Measurements from ENCODE around the gene SLC35F3. TPM values are rescaled to one million over a fixed set of nuclear protein-coding genes. Genes with fewer than 3 reads are reported as not detected.

Gene SLC35F3
- total and polyA plus RNA-seq, 2 experiments from 2014 or later, result 1.0 to 3.2 TPM

DNA sequence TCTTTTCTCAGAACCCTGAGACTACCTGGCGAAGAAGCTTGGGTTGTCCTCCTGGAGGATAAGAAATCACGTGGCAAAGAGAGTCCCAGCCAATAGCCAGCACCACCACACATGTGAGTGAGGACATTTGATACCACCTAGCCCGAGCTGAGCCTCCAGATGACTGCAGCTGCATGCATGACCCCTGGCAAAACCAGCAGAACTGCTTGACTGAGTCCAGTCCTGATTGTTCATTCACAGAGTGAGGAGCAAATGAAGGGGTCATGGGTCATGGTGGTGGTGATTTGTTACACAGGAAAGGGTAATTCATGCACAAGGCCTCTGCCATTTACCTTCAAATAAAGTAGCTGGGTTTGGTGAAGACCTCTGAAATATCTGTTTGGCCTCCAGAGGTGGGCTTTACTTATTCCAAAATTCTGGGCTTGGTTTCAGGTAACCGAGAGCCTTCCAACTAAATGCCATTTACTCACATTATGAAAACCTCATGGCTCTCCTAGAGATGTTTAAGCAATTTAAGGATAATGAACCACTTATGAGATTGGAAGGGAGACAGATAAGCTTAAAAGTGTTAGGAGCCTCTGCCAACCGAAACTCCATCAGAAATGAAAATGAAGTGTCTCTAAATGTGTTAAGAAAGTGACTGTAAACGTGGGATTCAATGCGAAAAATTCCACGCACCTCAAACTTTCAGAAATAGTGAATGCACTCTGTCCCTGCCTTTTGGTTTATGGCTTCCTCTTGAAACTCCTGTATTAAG, 163.3 kb downstream of the SLC35F3 start:
- Mint-ChIP-seq H3K27me3 (ENCODE audit: insufficient read depth, low read depth, poor library complexity) (peaks cover 6% of the 10 kb centered on the region), H3K9me3 (no peaks in the 10 kb centered on the region; the same call in 2 of the 3 replicates), H3K4me1 (no peaks in the 10 kb centered on the region; the same call in 2 of the 3 replicates), H3K36me3 (ENCODE audit: low read depth) (no peaks in the 10 kb centered on the region), H3K4me3 (no peak overlapping the region), H3K27ac (no peak overlapping the region)
- ATAC-seq (no peak), DNase-seq (ENCODE audit: low spot score) (no peak)
- H2AFZ ChIP-seq, result peak overlapping the region; percentile 10; the same call in 1 of the 2 replicates
- H4K20me1 ChIP-seq (replicated peaks; ENCODE audit: insufficient read depth), result no peaks in the 10 kb centered on the region
- H3K36me3 ChIP-seq (ENCODE audit: insufficient read depth), result no peaks in the 10 kb centered on the region
- H3K4me2 ChIP-seq, result no peak overlapping the region
- H3K4me3 ChIP-seq, result no peak overlapping the region
- H3K4me1 ChIP-seq (ENCODE audit: insufficient read depth), result no peaks in the 10 kb centered on the region
- H3K79me2 ChIP-seq (replicated peaks; ENCODE audit: insufficient read depth), result no peaks in the 10 kb centered on the region
- no peak overlapping the region for H3K27ac ChIP-seq (ENCODE audit: low read depth)
- H3K9me2 ChIP-seq (ENCODE audit: insufficient read depth), result no peaks in the 10 kb centered on the region
- H3K27me3 ChIP-seq (ENCODE audit: insufficient read depth), result no peaks in the 10 kb centered on the region
- no peaks in the 10 kb centered on the region for H3F3A ChIP-seq (replicated peaks; ENCODE audit: low read depth)
- TF ChIP-seq ZNF331 (CRISPR knock-in tag; IDR thresholded peaks at IDR 0.05; ENCODE audit: low read depth) (no peak), STAT1 (IDR thresholded peaks at IDR 0.05; ENCODE audit: unreplicated experiment) (no peak), POLR2AphosphoS5 (IDR thresholded peaks at IDR 0.05; ENCODE audit: low read depth) (no peak), ZNF114 (CRISPR knock-in tag; IDR thresholded peaks at IDR 0.05) (no peak)
- TF ChIP-seq, protein P1, sequence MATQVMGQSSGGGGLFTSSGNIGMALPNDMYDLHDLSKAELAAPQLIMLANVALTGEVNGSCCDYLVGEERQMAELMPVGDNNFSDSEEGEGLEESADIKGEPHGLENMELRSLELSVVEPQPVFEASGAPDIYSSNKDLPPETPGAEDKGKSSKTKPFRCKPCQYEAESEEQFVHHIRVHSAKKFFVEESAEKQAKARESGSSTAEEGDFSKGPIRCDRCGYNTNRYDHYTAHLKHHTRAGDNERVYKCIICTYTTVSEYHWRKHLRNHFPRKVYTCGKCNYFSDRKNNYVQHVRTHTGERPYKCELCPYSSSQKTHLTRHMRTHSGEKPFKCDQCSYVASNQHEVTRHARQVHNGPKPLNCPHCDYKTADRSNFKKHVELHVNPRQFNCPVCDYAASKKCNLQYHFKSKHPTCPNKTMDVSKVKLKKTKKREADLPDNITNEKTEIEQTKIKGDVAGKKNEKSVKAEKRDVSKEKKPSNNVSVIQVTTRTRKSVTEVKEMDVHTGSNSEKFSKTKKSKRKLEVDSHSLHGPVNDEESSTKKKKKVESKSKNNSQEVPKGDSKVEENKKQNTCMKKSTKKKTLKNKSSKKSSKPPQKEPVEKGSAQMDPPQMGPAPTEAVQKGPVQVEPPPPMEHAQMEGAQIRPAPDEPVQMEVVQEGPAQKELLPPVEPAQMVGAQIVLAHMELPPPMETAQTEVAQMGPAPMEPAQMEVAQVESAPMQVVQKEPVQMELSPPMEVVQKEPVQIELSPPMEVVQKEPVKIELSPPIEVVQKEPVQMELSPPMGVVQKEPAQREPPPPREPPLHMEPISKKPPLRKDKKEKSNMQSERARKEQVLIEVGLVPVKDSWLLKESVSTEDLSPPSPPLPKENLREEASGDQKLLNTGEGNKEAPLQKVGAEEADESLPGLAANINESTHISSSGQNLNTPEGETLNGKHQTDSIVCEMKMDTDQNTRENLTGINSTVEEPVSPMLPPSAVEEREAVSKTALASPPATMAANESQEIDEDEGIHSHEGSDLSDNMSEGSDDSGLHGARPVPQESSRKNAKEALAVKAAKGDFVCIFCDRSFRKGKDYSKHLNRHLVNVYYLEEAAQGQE (IDR thresholded peaks at IDR 0.05; ENCODE audit: unreplicated experiment), result no peak
- TF ChIP-seq, protein P2, sequence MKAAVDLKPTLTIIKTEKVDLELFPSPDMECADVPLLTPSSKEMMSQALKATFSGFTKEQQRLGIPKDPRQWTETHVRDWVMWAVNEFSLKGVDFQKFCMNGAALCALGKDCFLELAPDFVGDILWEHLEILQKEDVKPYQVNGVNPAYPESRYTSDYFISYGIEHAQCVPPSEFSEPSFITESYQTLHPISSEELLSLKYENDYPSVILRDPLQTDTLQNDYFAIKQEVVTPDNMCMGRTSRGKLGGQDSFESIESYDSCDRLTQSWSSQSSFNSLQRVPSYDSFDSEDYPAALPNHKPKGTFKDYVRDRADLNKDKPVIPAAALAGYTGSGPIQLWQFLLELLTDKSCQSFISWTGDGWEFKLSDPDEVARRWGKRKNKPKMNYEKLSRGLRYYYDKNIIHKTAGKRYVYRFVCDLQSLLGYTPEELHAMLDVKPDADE (IDR thresholded peaks at IDR 0.05), result no peak
- TF ChIP-seq, protein P3, sequence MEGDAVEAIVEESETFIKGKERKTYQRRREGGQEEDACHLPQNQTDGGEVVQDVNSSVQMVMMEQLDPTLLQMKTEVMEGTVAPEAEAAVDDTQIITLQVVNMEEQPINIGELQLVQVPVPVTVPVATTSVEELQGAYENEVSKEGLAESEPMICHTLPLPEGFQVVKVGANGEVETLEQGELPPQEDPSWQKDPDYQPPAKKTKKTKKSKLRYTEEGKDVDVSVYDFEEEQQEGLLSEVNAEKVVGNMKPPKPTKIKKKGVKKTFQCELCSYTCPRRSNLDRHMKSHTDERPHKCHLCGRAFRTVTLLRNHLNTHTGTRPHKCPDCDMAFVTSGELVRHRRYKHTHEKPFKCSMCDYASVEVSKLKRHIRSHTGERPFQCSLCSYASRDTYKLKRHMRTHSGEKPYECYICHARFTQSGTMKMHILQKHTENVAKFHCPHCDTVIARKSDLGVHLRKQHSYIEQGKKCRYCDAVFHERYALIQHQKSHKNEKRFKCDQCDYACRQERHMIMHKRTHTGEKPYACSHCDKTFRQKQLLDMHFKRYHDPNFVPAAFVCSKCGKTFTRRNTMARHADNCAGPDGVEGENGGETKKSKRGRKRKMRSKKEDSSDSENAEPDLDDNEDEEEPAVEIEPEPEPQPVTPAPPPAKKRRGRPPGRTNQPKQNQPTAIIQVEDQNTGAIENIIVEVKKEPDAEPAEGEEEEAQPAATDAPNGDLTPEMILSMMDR (conservative IDR thresholded peaks at IDR 0.05; ENCODE audit: low read depth in 2 of 2), result no peak

DNA sequence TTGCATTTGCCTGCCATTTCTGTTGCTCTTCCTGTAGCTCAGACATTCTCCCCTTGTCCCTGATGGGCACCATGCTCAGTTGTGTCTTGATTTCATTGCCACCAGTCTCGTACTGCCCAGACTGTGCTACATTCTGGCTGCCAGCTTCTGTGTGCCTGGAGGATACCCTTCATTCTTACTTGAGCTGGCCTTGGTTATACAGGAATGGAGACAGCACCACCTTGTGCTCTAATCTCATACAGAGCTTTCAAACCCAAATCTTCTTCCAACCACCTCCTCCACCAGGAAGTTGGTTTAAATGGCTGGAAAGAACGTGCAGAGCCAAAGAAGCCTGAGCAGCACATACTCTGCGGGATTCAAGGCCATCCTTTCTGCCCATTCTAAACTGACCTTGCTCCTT, 165.3 kb downstream of the SLC35F3 start:
- no peak overlapping the region for H3K4me3 ChIP-seq
- H3K9me2 ChIP-seq (ENCODE audit: insufficient read depth), result no peaks in the 10 kb centered on the region
- peaks cover 6% of the 10 kb centered on the region; the same call in 1 of the 2 replicates for H3K4me1 ChIP-seq (ENCODE audit: insufficient read depth)
- Mint-ChIP-seq H3K36me3 (ENCODE audit: low read depth) (no peaks in the 10 kb centered on the region), H3K27ac (no peak overlapping the region), H3K4me3 (no peak overlapping the region), H3K27me3 (ENCODE audit: insufficient read depth, low read depth, poor library complexity) (peaks cover 11% of the 10 kb centered on the region), H3K9me3 (no peaks in the 10 kb centered on the region; the same call in 2 of the 3 replicates), H3K4me1 (peaks cover 10% of the 10 kb centered on the region)
- H3F3A ChIP-seq (replicated peaks; ENCODE audit: low read depth), result no peaks in the 10 kb centered on the region
- peak; percentile 52 for ATAC-seq
- no peak overlapping the region for H3K4me2 ChIP-seq
- TF ChIP-seq JUNB (IDR thresholded peaks at IDR 0.05; ENCODE audit: unreplicated experiment), result no peak
- TF ChIP-seq, protein P3 (conservative IDR thresholded peaks at IDR 0.05; ENCODE audit: low read depth in 2 of 2), result peak; percentile 31 to 63; a peak in 3 of 4 replicates
- H3K27me3 ChIP-seq (ENCODE audit: insufficient read depth), result no peaks in the 10 kb centered on the region
- no peak overlapping the region for H3K27ac ChIP-seq (ENCODE audit: low read depth)
- no peaks in the 10 kb centered on the region for H3K36me3 ChIP-seq (ENCODE audit: insufficient read depth)
- peak; percentile 38 for DNase-seq (ENCODE audit: low spot score)
- H2AFZ ChIP-seq, result no peak overlapping the region
- no peaks in the 10 kb centered on the region for H4K20me1 ChIP-seq (replicated peaks; ENCODE audit: insufficient read depth)
- no peaks in the 10 kb centered on the region for H3K79me2 ChIP-seq (replicated peaks; ENCODE audit: insufficient read depth)
